ENCODE results near the gene SUSD2. TPM values are rescaled to one million over a fixed set of nuclear protein-coding genes. Genes with fewer than 3 reads are reported as not detected.
"Not testable (repeated sequence)": the region's sequence is repeated elsewhere in the genome, so short reads cannot be mapped to it uniquely, and the experiment has no call there.

The SUSD2 gene
- total RNA-seq, 1 donor from 2014 or later: 0.79 TPM

- no peak for TF ChIP-seq CTCF (IDR thresholded peaks at IDR 0.05; ENCODE audit: unreplicated experiment)
Measured at GRCh38 chr22:24232725-24233124, 51.4 kb downstream of the SUSD2 start.

DNA sequence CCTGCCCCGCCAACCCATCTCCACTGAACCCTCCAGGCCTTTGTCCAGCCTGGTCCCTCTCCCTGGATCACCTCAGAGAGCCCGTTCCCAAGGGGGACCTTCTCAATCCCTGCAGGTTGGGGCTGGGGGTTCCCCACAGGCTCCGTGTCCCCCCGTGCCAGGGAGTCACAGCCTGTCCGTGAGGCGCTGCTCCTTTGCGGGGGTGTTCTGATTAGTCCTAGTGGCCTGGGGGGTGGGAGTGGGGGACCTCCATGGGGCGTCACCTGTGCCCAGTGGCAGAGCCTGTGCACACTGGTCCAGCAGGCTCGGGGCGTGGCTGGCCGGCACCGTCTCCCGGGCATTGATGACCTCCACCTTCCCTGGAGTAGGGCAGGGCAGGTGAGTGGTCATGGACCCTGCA lies 51.9 kb downstream of the SUSD2 start:
- TF ChIP-seq CTCF (IDR thresholded peaks at IDR 0.05; ENCODE audit: unreplicated experiment): no peak
- Mint-ChIP-seq H3K36me3 (ENCODE audit: insufficient read depth) (no peaks in the 10 kb centered on the region), H3K4me3 (ENCODE audit: low read depth) (no peak overlapping the region), H3K27me3 (no peaks in the 10 kb centered on the region), H3K4me1 (ENCODE audit: low read depth) (no peaks in the 10 kb centered on the region), H3K27ac (no peak overlapping the region), H3K9me3 (ENCODE audit: low read depth) (no peaks in the 10 kb centered on the region)
- DNase-seq (ENCODE audit: low spot score, unreplicated experiment): no peak

More at GRCh38 chr22:24232725-24233124, 51.4 kb downstream of the SUSD2 start:
- no peaks in the 10 kb centered on the region for H3K36me3 Mint-ChIP-seq (ENCODE audit: insufficient read depth)
- H3K4me1 Mint-ChIP-seq (ENCODE audit: low read depth): no peaks in the 10 kb centered on the region
- no peaks in the 10 kb centered on the region for H3K27me3 Mint-ChIP-seq
- H3K4me3 Mint-ChIP-seq (ENCODE audit: low read depth): no peak overlapping the region
- H3K9me3 Mint-ChIP-seq (ENCODE audit: low read depth): no peaks in the 10 kb centered on the region
- no peak overlapping the region for H3K27ac Mint-ChIP-seq
- no peak for DNase-seq (ENCODE audit: low spot score, unreplicated experiment)

GRCh38 chr22:24233816-24234215 lies 52.5 kb downstream of the SUSD2 start:
- Mint-ChIP-seq H3K36me3 (ENCODE audit: insufficient read depth) (no peaks in the 10 kb centered on the region), H3K4me3 (ENCODE audit: low read depth) (no peak overlapping the region), H3K27me3 (no peaks in the 10 kb centered on the region), H3K4me1 (ENCODE audit: low read depth) (no peaks in the 10 kb centered on the region), H3K9me3 (ENCODE audit: low read depth) (no peaks in the 10 kb centered on the region), H3K27ac (no peak overlapping the region)
- no peak for TF ChIP-seq CTCF (IDR thresholded peaks at IDR 0.05; ENCODE audit: unreplicated experiment)
- DNase-seq (ENCODE audit: low spot score, unreplicated experiment): no peak

DNA sequence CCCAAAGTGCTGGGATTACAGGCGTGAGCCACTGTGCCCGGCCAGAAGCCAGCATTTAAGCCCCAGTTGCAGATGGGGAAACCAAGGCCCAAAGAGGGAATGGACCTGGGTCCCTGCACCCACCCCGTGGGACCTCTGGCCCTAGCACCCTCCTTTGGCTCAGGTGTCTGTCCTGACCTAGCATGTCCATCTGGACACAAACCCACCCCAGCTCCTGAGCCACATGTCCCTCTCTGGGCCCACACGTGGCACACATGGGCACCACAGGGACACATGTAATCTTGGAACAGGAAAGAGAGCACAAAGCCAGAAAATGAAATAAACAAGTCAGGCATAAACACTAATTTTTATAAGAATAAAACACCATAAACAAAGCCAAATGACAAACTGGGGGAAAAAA lies 54.0 kb downstream of the SUSD2 start:
- Mint-ChIP-seq H3K9me3 (ENCODE audit: low read depth) (no peaks in the 10 kb centered on the region), H3K27me3 (no peaks in the 10 kb centered on the region), H3K4me3 (ENCODE audit: low read depth) (no peak overlapping the region), H3K27ac (no peak overlapping the region), H3K36me3 (ENCODE audit: insufficient read depth) (no peaks in the 10 kb centered on the region), H3K4me1 (ENCODE audit: low read depth) (no peaks in the 10 kb centered on the region)
- TF ChIP-seq CTCF (IDR thresholded peaks at IDR 0.05; ENCODE audit: unreplicated experiment): no peak
- DNase-seq (ENCODE audit: low spot score, unreplicated experiment): no peak

DNA sequence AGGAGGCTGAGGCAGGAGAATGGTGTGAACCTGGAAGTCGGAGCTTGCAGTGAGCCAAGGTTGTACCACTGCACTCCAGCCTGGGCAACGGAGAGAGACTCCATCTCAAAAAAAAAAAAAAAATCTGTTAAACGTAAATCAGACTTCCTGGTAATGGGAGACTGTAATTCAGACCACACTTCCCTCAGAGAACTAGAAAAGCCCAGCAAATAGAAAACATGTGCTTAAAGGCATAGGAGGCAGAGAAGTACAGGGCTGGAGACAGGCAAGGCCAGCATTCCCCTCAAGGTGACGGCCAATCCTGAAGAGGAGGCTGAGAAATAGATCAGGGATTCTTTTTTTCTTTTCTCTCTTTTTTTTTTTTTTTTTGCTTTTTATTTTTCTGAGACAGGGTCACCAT lies 55.4 kb downstream of the SUSD2 start:
- Mint-ChIP-seq H3K27ac (no peak overlapping the region), H3K27me3 (no peaks in the 10 kb centered on the region), H3K36me3 (ENCODE audit: insufficient read depth) (no peaks in the 10 kb centered on the region), H3K4me1 (ENCODE audit: low read depth) (no peaks in the 10 kb centered on the region), H3K9me3 (ENCODE audit: low read depth) (no peaks in the 10 kb centered on the region), H3K4me3 (ENCODE audit: low read depth) (no peak overlapping the region)
- DNase-seq (ENCODE audit: low spot score, unreplicated experiment): no peak
- TF ChIP-seq CTCF (IDR thresholded peaks at IDR 0.05; ENCODE audit: unreplicated experiment): no peak

- H3K4me3 Mint-ChIP-seq (ENCODE audit: low read depth); H3K36me3 Mint-ChIP-seq (ENCODE audit: insufficient read depth); DNase-seq (ENCODE audit: low spot score, unreplicated experiment); H3K27me3 Mint-ChIP-seq; H3K4me1 Mint-ChIP-seq (ENCODE audit: low read depth); H3K9me3 Mint-ChIP-seq (ENCODE audit: low read depth); H3K27ac Mint-ChIP-seq: not testable (repeated sequence)
Measured at GRCh38 chr22:24238101-24238694, 56.9 kb downstream of the SUSD2 start.

All from progenitor cell of endocrine pancreas (in vitro differentiated cells).